HS-5 (cell line): ENCODE data around the gene NEAT1.

Experiments used
- DNase-seq: peaks from one replicate; pipeline ENCODE4 v3.0.0-alpha.2; 2012; ENCODE audit warnings: low read depth

NEAT1 gene

DNA sequence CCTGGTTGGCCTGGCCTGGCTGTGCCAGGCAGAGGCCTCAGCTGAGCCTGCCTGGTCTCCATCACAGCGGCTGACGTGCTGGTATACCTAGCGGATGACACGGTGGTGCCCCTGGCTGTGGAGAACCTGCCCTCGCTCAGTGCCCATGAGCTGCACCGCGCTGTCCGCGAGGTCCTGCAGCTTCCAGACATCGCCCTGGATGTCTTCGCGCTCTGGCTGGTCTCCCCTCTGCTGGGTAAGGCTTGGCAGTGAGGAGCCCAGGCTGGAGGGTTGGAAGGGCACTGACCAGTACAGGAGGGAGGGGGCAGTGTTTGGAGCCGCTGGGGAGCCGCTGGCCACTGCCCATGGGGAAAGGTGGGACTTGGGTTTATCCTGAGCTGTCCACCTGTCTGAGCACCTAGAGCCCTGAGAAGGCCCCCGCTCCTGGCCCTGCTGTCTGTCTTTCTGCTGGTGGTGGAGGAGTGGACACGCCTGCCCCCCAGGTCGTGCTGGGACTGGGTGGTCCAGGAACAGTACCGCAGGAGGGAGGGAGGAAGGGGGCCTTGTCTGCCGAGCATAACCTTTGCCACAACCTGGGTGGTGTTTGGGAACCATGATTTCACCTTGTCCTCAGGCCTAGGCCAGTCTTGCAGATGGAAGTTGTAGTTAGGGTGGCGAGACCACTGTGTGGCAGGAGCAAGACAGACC, 33.2 kb upstream of the NEAT1 start:
- no peak for DNase-seq

DNA sequence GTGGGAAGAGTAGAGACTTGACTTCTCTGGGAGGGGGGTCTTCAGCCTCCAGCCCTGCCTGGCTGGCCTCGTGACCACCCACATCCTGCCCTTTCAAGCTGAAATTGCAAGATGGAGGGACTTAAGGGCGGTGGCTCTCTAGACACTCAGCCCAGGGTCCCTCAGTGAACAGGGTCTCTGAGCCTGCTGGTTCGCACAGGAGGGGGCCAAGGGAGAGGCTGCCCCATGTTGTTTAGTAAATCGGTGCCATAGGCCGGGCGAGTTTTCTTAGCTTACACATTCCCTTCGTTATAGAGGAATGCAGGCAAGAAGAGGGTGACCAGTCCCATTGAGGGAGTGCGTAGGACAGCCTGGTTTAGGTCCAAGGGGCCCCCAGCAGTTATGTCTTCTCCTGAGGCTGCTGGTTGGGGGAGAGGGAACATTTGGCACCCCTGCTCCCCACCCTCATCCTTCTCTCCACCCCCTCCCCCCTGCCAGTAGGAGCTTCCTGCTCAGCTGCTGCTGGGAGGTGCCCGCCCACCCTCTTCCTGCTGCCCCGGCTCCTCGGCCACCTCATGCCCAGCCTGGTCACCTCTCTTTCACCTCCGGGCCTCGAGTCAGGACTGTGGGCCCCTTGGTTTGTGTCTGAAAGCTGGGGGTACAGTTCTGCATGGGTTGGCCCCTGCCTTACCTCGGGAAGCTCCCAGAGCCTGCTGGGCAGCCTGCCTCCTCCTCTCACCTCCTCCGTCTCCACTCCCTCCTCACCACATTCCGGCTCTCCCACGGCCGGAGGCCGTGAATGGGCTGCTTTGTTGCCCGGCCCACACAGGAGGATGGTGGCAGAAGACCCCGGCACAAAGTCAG, 32.3 kb upstream of the NEAT1 start:
- no peak for DNase-seq

DNA sequence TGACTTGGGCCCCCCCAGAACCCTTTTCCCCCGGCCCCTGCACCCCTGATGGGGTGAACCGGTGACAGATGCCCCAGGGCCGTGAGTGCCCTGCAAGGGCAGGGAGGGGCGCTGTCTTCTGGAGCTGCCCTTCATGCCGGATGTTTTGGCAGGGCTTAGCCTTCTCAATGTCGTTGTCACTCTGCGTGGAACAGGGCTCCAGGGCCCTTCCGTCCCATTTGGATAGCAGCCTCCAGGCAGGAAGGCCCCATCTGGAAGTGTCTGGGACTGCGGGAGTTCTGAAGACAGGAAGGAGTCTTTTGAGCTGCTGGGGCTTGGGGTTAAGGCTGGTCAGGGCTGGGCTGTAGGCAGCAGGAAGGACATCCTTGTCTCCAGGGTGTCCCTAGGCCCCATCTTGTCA, 31.6 kb upstream of the NEAT1 start:
- DNase-seq: no peak

DNA sequence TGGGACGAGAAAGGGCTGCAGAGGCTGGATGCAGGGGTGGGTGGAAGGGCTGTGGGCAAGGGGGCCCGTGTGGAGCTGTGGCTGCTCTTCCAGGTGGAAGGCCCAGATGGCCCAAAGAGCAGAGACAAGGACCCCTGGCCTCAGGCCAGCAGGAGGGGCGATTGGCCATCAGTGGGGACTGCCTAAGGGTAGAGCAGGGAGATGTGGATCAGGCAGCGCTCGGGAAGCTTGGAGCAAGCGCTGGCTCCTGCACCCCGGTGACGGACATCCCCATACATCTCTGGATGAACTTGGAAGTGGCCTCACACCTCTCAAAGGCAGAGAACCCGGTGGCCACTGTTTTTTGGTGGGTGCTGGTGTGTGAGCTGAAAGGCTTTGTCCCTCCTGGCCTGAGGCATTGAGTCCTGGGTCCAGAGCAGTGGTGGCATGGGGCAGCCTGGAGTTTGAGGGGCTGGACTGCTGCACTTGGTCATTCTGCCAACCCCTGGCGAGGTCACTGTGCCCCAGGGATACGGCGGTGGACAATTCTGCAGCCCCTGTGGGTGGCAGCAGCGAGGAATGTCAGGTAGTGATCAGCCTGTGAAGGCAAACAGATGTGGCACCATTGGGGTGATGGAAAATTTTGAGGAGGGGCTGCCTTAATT, 30.3 kb upstream of the NEAT1 start:
- no peak for DNase-seq

DNA sequence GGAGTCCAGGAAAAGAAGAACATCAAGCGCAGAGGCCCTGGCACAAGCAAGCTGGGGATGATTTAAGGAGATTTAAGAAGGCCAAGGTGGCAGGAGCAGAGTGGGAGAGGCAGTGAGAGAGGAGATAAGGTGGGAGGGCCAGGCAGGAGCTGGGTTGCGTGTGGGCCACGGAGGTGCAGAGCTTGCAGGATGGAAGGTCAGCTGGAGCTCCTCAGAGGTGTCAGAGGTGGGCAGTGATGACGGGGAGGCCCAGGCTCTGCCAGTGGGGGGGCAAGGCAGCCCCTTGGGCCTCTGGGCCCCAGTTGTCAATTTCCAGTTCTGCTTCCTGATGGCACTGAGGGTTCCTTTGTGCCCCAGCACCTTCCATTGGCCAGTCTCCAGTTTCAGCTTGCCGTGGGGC, 29.7 kb upstream of the NEAT1 start:
- DNase-seq: no peak

DNA sequence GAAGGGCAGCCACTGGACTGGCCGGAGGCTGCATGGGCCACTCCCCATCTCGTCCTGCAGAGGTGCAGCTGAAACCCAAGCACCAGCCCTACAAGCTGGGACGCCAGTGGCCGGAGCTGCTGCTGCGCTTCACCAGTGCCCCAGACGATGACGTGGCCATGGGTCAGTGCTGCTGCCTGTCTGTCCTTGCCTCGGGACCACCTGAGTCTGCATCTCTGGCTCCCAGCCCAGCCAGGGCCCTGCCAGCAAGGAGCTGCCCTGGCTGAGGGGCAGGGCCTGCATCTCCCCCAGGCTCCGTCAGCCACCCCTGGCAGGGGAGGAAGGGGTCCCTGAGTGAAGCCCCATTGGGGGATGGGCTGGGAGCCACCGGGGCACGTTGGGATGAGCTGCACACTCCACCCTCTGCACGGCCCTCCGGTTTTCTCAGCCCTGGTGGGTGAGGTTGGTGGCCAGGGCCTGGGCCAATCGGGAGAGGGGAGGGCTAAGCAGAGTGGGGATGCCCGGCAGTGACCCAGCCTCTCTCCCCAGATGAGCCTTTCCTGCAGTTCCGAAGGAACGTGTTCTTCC, 29.0 kb upstream of the NEAT1 start:
- DNase-seq: no peak

DNA sequence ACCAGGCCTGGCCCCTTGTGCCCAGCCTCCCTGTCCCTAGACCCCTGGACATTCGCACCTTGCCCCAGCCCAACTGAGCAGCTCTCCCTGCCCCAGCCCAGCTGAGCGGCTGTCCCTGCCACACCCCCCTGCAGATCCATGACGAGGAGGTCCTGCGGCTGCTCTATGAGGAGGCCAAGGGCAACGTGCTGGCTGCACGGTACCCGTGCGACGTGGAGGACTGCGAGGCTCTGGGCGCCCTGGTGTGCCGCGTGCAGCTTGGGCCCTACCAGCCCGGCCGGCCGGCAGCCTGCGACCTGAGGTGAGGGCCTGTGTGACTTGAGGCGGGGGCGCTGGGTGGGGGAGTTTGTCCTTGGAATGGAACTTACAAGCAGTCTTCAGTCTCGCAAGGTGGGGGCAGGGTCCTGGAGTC, 28.5 kb upstream of the NEAT1 start:
- DNase-seq: no peak

DNA sequence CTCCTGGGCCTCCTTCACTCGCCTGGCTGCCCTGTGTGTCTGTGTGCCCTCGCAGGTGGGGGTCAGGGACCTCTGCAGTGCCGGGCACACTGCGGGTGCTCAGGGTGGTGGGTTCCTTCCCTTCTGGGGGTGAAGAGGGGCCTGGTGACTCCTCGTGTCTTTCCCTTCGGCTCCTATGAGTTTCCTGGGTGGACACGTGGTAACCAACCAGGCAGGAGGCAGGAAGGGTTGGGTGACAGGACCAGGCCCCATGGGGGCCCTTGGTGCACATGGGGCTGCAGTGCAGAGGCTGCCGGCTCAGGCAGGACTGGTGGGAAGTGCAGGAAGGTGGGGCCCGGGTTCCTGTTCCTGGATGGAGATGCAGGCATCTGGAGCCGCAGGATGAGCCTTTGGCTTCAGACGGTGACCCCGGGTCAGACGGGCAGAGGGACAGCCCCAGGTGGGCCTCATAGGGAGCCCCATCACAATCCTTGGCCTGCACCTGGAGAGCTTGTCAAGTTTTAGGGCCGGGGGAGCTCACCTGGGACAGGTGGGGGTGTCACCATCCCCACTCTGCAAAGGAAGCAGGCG, 26.6 kb upstream of the NEAT1 start:
- DNase-seq: no peak

DNA sequence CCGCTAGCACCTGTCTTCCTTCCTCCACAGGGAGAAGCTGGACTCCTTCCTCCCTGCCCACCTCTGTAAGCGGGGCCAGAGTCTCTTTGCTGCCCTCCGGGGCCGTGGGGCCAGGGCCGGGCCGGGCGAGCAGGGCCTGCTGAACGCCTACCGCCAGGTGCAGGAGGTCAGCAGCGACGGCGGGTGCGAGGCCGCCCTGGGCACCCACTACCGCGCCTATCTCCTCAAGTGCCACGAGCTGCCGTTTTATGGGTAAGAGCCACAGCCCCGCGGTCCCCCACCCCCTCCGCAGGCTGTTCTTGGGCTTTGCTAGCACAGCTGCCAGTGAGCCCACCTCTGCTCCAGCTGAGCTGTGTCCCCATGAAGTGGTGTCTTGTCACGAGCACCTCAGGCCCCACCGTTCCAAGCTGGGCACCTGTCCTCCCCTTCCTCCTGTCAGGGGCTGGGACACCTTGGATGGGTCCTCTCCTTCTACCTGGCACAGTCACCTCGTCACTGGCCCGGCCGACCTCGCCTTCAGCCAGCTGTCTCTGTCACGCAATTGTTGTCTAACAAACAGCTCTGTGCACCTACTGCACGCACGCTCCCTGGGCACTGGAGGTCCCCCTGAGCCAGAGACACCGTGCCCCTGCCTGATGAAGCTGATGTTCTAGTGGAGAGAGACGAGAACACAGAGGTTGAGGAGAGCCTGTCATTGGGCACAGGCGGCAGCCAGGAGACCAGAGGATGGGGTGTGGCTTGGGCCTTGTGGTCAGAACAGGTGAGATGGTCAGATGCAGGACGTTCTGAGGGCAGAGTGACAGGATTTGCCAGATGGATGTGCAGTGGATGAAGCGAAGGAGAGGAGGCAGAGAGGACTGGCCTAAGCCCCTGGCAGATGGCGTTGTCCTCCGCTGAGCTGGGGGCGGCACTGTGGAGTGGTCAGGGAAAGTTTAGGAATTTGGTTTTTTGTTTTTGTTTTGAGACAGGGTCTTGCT, 25.5 kb upstream of the NEAT1 start:
- no peak for DNase-seq

DNA sequence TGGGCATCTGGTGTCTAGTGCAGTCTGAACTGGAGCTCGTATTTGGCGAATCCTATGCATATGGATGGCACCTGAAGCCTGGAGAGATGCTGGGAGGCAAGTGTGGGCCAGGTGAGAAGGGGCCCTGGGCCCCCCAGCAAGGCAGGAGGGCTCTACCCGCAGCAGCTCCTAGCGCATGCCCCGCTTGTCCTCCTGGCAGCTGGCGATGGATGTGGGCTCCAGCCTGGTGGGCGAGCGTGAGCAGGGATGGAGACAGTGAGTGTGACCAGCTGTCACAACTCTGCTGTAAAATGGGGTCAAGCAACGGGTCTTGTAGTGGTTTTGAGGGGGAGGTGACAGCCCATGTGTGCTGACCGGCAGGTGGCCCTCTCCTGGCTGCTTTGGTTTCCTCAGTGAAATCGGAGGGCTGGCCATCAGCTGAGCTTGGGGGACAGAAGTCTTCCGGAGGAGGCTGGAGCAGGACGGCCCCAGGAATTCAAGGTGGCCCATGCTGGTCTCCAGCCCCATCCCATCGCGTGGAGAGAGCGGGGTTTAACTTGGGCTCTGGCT, 24.2 kb upstream of the NEAT1 start:
- no peak for DNase-seq

DNA sequence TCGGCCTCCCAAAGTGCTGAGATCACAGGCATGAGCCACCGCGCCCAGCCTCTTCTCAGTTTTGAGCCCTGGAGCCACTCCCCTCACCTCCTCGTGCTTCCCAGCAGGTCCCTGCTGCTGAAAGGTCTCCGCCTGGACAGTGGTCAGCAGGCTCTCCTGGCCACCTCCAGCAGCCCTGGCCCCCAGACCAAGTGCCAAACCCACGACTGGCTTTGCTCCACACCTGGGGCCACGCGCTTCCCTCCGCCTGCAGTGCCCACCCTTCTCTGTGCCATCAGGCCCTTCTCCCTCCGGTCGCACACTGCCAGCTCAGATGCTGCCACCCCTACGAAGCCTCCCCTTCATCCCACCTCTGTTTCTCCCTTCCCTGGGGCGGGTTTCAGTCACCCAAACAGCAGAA, 23.3 kb upstream of the NEAT1 start:
- no peak for DNase-seq

DNA sequence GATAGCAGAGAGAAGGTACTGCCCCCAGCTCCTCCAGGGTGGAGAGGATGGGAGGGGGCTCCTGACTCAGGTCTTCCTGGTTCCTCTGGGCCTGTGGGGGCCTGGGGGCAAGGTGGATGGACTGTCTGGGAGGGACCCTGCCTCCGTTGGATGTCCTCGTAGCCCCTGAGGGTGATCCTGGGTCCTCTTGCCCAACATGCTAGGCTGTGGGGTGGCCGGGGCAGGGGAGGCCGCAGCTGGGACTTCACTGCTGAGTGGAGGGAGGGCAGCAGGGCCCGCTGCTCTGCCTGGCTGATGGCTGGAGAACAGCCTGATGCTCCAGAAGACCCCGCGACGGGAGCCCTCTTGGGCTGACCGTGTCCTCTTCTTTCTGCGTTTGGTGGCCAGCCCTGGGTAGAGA, 22.8 kb upstream of the NEAT1 start:
- DNase-seq: no peak

DNA sequence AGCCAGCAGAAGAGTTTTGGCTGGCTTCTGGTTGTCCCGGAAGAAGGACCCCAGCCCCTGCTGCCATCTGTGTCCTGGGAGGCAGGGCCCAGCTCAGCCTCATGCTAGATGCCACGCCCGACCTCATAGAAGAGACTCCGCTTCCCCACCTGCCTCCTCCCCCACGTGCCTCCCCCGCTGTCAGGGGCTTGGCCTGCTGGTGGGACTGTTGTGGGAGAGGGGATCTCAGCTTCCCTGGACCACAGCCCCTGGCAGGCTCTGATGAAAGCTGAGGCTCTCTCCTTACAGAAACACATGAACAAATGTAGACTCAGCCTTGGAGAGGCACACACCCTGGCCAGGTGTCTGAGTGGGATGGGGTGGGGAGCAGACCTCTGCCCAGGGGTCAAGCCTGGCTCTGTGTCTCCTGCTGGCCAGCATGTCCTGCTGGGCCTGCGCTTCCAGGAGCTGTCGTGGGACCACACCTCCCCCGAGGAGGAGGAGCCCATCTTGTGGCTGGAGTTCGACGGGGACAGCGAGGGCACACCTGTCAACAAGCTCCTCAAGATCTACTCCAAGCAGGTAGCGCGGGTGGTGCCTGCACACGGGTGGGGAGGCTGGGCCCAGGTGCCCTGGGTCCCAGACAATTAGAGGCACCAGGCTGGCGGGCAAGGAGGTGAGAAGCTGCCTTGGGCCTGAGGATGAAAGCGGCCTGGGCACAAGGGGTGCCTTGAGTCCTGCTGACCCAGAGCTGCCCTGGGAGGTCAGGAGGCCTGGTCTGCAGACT, 22.1 kb upstream of the NEAT1 start:
- DNase-seq: no peak

DNA sequence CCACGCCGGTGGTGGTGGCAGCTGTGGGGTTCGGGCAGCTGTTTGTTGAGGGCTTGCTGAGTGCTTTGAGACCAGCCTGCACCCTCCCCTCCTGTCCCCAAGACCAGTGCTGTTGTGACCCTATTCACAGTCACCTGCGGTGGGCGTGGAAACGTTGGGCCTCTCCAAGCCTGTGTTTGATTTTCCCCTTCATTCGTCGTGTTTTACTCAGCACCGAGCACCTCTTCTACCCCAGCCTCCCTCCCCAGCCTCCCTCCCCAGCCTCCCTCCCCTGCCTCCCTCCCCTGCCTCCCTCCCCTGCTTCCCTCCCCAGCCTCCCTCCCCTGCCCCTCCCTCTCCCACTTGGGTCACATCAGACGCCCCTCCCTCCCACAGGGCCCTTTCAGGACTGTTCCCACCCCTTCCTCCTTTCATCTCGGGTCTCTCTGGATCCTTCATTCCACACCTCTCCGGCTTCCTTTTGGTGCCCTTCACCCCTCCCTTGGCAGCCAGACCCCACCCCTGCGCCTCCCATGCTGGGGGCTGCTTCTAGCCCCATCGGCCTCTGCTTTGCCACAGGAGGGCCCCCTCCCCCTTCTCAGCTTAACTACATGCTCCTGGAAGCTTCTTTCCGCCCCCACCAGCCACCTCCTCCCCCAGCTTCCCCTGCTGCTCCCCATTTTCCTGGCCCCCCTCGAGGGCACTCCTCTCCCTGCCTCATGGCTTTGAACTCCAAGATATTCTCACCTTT, 21.4 kb upstream of the NEAT1 start:
- DNase-seq: no peak

DNA sequence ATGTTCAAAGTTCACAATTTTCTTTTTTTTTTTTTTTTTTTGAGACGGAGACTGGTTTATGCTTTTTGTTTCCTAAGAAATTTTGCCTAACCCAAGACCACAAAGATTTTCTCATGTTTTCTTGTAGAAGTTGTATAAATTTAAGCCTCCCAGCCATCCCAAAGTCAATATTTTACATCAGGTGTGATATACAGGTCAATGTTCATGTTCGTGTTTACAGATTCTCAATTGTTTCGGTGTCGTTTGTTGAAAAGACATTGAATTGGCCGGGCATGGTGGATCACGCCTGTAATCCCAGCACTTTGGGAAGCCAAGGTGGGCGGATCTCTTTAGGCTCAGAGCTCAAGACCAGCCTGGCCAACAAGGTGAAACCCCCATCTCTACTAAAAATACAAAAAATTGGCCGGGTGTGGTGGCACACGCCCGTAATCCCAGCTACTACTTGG, 20.8 kb upstream of the NEAT1 start:
- no peak for DNase-seq

DNA sequence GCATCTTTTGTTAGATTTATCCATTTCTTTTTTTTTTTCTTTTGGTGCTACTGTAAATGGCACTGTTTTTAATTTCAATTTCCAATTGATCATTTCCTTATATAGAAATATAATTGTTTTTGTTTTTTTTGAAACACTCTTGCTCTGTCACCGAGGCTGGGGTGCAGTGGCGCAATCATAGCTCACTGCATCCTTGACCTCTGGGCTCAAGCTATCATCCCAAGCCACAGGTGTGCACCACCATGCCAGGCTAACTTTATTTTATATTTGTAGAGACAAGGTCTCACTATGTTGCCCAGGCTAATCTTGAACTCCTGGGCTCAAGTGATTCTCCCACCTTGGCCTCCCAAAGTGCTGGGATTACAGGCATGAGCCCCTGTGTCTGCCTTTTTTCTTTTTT, 19.8 kb upstream of the NEAT1 start:
- DNase-seq: no peak

DNA sequence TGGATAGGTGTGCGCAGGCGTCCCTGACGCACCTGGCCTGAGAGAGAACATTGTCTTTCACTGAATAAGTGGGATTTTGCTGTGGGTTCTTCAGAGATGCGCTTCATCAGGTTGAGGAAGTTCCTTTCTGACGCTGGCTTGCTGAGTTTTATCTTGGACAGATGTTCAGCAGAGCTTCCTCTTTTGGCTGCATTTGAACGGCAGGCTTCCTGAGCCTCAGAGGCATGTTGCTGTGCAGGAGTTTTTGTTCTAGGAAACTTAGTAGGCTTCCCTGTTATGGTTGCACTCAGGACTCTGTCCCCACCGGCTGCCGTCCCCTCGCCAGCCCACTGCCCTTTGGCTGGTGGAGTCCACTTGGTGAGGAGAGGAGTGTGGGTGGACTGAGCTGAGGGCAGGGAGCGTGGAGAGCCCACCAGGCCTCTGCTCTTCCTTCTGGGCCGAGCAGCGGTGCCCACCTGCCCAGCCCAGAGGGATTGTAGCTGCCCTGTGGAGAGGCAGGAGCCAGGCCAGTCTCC, 18.9 kb upstream of the NEAT1 start:
- no peak for DNase-seq

DNA sequence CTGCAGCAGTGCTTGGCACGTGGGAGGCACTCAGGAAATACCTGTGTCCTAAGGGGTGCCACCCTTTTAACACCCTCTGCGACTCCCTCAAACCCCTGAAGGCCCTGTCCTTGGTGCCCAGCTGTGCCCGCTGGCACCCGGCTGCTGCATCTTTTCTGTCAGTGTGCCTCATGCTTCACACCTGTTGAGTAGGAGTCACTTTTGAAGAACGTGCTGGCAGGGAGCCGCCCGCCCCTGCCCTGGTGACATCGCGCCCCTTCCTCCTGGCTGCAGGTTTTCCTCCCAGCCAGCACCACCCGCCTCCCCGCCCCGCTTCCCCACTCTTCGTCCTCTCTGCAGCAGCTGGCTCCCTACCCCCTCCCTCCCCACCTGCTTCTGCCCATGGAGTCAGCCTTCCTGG, 18.4 kb upstream of the NEAT1 start:
- no peak for DNase-seq

DNA sequence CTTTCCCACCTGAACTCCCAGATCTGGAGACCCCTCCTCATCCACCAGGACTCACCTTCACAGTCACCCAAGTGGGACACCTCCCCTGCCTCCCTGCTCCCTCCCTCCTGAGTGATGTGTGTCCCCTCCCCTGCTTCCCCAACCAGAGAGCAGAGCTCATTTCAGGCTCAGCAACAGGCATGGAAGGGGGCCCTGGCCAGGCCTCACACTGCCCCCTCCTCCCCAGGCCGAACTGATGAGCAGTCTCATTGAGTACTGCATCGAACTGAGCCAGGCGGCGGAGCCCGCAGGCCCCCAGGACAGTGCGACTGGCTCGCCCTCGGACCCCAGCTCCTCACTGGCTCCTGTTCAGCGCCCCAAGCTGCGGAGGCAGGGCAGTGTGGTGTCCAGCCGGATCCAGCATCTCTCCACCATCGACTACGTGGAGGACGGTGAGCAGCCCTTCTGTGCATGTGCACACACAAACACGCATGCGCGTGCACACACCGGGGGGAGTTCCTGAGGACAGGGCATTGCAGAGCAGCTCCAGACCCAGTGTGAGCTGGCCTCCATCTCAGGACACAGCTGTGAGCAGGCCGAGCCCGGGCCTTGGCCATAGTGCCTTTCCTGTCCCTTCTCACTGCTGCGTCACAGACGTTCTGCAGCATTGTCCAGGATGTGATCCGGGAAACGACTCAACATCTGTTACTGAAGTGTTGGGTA, 17.8 kb upstream of the NEAT1 start:
- no peak for DNase-seq
